Tibial nerve (tissue), 4 donors: ENCODE measurements around the gene GUK1. TPM values are rescaled to one million over a fixed set of nuclear protein-coding genes. Genes with fewer than 3 reads are reported as not detected.
A peak's percentile ranks its signal among the peaks of the same experiment; 100 is the strongest.

ENCODE experiments used
- DNase-seq, 2 donors: peaks; one replicate each; pipeline ENCODE4 v3.0.0-alpha.2; 2019; ENCODE audit warnings: low spot score in 2 of 2
- H3K27ac ChIP-seq, 4 donors: fragments of 200-600 bp; sonication (generic) in 3 of 4; one replicate each; pipeline ENCODE4 v1.5.1; 2017 to 2019; ENCODE audit warnings: mild to moderate bottlenecking in 1 of 4
- H3K27me3 ChIP-seq, 2 donors: fragments of 200-600 bp; sonication (generic) in 1 of 2; one replicate each; pipeline versions ENCODE4 v1.5.1 to v1.6.0; 2017 to 2019
- H3K36me3 ChIP-seq, 3 donors: fragments of 200-600 bp; sonication (generic); one replicate each; pipeline ENCODE4 v1.5.1; 2018 to 2019
- H3K4me1 ChIP-seq, 4 donors: fragments of 200-600 bp; sonication (generic) in 3 of 4; one replicate each; pipeline ENCODE4 v1.5.1; 2017 to 2019
- H3K4me3 ChIP-seq, 4 donors: fragments of 200-600 bp; sonication (generic) in 3 of 4; one replicate each; pipeline ENCODE4 v1.5.1; 2017 to 2019; ENCODE audit warnings: mild to moderate bottlenecking in 1 of 4, moderate library complexity in 1 of 4
- H3K9me3 ChIP-seq, 4 donors: fragments of 200-600 bp; sonication (generic) in 3 of 4; one replicate each; pipeline ENCODE4 v1.5.1; 2017 to 2019
- EP300 ChIP-seq, 2 donors: sonication (generic); formaldehyde crosslinking; IDR thresholded peaks; one replicate each; pipeline ENCODE4 v1.6.1; 2017; ENCODE audit warnings: antibody characterized with exemption in 2 of 2, mild to moderate bottlenecking in 1 of 2
- POLR2A ChIP-seq, 2 donors: fragments of 450-650 bp; IDR thresholded peaks; one replicate each; pipeline ENCODE4 v1.6.1; 2017; ENCODE audit warnings: antibody characterized with exemption in 2 of 2, mild to moderate bottlenecking in 2 of 2, moderate library complexity in 2 of 2
- WGBS, 2 donors: methylation state at CpG; one replicate each; pipeline ENCODE4 v1.1.5; 2018; 5-methylcytosine and 5-hydroxymethylcytosine counted together
- total RNA-seq, 4 donors: library from RNA; depleted of rRNA; stranded (reverse); fragments of >200 nt; gene quantifications; one replicate each; pipeline ENCODE4 v1.1.0, GENCODE V29; 2016
- TF ChIP-seq, protein P1 (sequence below), 5 experiments: fragments of 200-600 bp in 3 of 5; fragments of 450-650 bp in 2 of 5; sonication (generic) in 3 of 5; IDR thresholded peaks; one replicate each; pipeline ENCODE4 v1.5.1; 2016 to 2019; ENCODE audit warnings: antibody characterized with exemption in 5 of 5, mild to moderate bottlenecking in 3 of 5, moderate library complexity in 2 of 5

GUK1 gene
- total RNA-seq, 4 donors from 2014 or later, result 501 to 540 (median 510) TPM

GRCh38 chr1:228117335-228117734, 22.7 kb upstream of the GUK1 start:
- no peak for TF ChIP-seq POLR2A (IDR thresholded peaks at IDR 0.05)
- TF ChIP-seq, protein P1, sequence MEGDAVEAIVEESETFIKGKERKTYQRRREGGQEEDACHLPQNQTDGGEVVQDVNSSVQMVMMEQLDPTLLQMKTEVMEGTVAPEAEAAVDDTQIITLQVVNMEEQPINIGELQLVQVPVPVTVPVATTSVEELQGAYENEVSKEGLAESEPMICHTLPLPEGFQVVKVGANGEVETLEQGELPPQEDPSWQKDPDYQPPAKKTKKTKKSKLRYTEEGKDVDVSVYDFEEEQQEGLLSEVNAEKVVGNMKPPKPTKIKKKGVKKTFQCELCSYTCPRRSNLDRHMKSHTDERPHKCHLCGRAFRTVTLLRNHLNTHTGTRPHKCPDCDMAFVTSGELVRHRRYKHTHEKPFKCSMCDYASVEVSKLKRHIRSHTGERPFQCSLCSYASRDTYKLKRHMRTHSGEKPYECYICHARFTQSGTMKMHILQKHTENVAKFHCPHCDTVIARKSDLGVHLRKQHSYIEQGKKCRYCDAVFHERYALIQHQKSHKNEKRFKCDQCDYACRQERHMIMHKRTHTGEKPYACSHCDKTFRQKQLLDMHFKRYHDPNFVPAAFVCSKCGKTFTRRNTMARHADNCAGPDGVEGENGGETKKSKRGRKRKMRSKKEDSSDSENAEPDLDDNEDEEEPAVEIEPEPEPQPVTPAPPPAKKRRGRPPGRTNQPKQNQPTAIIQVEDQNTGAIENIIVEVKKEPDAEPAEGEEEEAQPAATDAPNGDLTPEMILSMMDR (IDR thresholded peaks at IDR 0.05), result no peak
- TF ChIP-seq EP300 (IDR thresholded peaks at IDR 0.05), result no peak
- Histone ChIP-seq H3K27me3 (no peaks in the 10 kb centered on the region), H3K9me3 (no peaks in the 10 kb centered on the region), H3K36me3 (no peaks in the 10 kb centered on the region), H3K27ac (no peak overlapping the region), H3K4me1 (no peaks in the 10 kb centered on the region), H3K4me3 (no peak overlapping the region)
- 96% methylated on average over 4 of the region's 4 CpGs for WGBS, 2 donors
- no peak for DNase-seq

DNA sequence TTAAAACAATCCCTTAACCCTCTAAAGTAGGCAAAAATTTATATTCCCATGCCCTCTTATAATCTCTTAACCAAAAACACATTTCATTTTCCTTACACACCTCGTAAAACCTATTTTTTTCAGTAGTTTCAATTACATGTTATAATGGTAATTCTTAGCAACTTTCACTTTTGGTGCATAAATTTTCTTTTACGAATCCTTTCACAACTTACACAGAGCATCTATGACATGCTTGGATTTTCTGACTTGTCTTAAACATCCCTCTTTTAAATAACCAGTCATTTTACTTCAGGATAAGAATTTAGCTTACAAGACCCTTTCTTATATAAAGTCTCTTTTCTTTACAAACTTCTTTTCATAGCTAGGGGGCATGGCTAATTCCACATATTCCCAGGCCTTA, 22.0 kb upstream of the GUK1 start:
- H3K9me3 ChIP-seq, result no peaks in the 10 kb centered on the region
- H3K4me3 ChIP-seq, result no peak overlapping the region
- H3K36me3 ChIP-seq, result no peaks in the 10 kb centered on the region
- WGBS, 2 donors, result 67 to 76% methylated on average over 2 of the region's 2 CpGs
- no peak for DNase-seq
- TF ChIP-seq, protein P1 (IDR thresholded peaks at IDR 0.05), result no peak
- TF ChIP-seq POLR2A (IDR thresholded peaks at IDR 0.05) (no peak), EP300 (IDR thresholded peaks at IDR 0.05) (no peak)
- H3K27ac ChIP-seq, result no peak overlapping the region
- no peaks in the 10 kb centered on the region for H3K27me3 ChIP-seq
- no peaks in the 10 kb centered on the region for H3K4me1 ChIP-seq

DNA sequence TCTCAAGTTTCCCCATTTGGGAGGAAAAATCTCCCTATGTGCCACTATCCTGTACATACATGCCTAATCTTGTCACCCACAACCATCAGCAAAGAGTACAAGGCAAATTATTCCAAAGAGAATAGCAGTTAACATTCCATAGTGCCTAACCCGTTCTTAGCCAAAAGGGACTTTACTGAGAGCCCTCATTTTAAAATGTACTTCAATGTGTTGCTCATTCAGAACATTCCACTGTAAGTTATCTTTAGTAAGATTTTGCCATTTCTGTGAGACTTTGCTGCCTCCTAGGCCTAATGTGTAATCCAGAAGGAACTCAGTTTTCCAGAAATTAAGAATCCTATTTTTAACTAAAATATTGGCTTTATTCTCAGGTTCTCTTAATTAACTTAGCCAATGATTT, 19.7 kb upstream of the GUK1 start:
- no peaks in the 10 kb centered on the region for H3K27me3 ChIP-seq
- 19 to 32% methylated on average over 1 of the region's 1 CpG for WGBS, 2 donors
- no peak for TF ChIP-seq POLR2A (IDR thresholded peaks at IDR 0.05)
- no peak for TF ChIP-seq EP300 (IDR thresholded peaks at IDR 0.05)
- TF ChIP-seq, protein P1 (IDR thresholded peaks at IDR 0.05), result no peak
- peak overlapping the region in 1 of 4 donors; percentile 47 for H3K27ac ChIP-seq
- no peaks in the 10 kb centered on the region for H3K36me3 ChIP-seq
- no peak overlapping the region for H3K4me3 ChIP-seq
- H3K9me3 ChIP-seq, result no peaks in the 10 kb centered on the region
- DNase-seq, result no peak
- H3K4me1 ChIP-seq, result no peaks in the 10 kb centered on the region

DNA sequence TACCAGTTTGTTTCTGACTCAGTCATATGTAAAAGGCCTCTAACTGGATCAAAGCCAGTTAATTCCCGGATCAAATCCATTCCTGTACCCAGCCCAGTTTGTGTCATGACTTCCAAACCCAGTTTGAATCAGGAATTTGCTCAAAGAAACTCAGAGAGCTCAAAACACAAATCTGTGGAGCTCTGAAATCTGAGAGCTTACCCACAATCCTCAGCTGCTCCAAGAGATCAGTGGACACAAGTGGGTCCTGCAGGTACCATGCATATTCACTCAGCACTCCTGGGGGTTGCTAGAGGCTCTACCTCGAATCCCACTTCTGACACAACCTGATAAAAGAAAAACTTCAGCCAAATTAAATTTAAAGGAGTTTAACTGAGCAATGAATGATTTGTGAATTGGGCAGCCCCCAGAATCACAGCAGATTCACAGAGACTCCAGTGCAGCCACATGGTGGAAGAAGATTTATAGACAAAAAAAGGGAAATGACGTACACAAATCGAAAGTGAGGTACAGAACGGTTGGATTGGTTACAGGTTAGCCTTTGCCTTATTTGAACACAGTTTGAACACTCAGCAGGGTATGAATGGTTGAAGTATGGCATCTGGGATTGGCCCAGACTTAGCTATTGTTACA, 19.1 kb upstream of the GUK1 start:
- peak overlapping the region in 1 of 4 donors; percentile 47 for H3K27ac ChIP-seq
- H3K4me1 ChIP-seq, result no peaks in the 10 kb centered on the region
- TF ChIP-seq, protein P1 (IDR thresholded peaks at IDR 0.05), result no peak
- H3K4me3 ChIP-seq, result no peak overlapping the region
- no peaks in the 10 kb centered on the region for H3K9me3 ChIP-seq
- WGBS, 2 donors, result 66 to 72% methylated on average over 5 of the region's 5 CpGs
- no peaks in the 10 kb centered on the region for H3K36me3 ChIP-seq
- no peak for DNase-seq
- peaks cover 0 to 4% of the 10 kb centered on the region in 2 donors for H3K27me3 ChIP-seq

GRCh38 chr1:228122921-228123441, 17.1 kb upstream of the GUK1 start:
- Histone ChIP-seq H3K4me3 (no peak overlapping the region), H3K27ac (no peak overlapping the region), H3K36me3 (no peaks in the 10 kb centered on the region), H3K9me3 (no peaks in the 10 kb centered on the region), H3K4me1 (no peaks in the 10 kb centered on the region), H3K27me3 (peaks cover 0 to 4% of the 10 kb centered on the region in 2 donors)
- TF ChIP-seq, protein P1 (IDR thresholded peaks at IDR 0.05), result no peak
- no peak for DNase-seq
- 39 to 59% methylated on average over 1 of the region's 1 CpG for WGBS, 2 donors
